Stimulated activated CD8-positive, alpha-beta memory T cell treated with anti-CD3 and anti-CD28 coated beads, Interleukin-2, amount 100 ng/mL, for 48 hours (primary cell): Measurements from ENCODE around the gene TICRR.
A peak's percentile ranks its signal among the peaks of the same experiment; 100 is the strongest.

Experiments used
- DNase-seq, 2 donors: peaks; one replicate each; pipeline ENCODE4 v3.0.0-alpha.2; 2020; ENCODE audit warnings: low read depth in 2 of 2

Gene TICRR

GRCh38 chr15:89654847-89655805 lies 79.9 kb downstream of the TICRR start, which contains the start of gene KIF7:
Gene KIF7 (minus strand): TSS chr15:89655467. CDS start chr15:89652930, 2,537 bp downstream.
- DNase-seq: peak in 1 of 2 donors; percentile 27

DNA sequence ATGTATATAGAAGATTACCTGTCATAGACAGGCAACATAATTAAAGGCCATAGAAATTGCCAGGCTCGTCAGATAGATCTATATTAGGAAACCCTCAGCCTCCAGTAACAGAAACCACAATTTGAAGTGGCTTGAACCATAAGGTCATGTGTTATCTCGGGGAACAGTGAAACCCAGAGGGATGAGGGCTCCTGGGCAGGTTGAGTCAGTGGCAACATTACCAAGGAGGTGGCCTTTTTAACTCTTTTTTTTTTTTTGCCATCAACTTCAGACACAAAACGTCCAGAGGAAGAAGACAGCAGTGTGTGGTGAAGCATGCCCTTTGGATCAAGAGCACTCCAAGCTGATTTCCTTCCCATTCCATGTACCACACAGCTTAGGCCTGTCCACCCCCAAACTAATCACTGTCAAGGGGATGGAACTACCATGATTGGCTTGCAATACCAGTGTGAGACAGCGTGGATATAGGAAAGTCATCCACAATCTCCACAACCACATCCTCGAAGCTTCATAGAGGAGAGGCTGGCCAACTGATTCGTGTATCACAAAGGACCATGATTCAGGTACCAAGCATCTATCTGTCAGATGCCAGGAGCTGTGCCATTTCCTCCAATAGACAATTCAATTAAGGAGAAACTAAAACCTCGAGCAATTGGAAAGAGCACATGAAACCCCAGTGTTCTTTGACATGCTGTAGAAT lies 81.0 kb downstream of the TICRR start:
- DNase-seq: no peak

GRCh38 chr15:89657686-89658200 lies 82.5 kb downstream of the TICRR start:
- no peak for DNase-seq

GRCh38 chr15:89659295-89659694 lies 84.0 kb downstream of the TICRR start:
- DNase-seq: no peak

DNA sequence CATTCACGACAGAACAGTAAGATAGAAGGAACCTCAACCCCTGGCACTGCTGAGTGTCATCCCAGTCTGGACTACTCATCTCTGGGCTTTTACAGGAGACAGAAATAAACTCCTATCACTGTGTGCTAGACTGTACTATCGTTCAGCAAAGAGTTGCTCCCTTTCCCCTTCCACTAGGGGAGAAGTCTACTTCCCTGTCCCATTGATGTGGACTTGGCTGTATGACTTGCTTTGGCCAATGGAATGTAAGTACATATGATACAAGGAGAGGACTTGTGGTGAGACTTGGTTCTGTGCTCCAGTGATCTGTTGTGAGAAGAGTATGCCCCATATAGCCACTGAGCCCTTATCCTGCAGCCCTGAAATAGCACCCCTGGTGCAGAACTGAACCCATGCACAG lies 85.3 kb downstream of the TICRR start:
- DNase-seq: no peak

- no peak for DNase-seq
These were observed 87.8 kb downstream of the TICRR start for GRCh38 chr15:89662893-89663626.

GRCh38 chr15:89664441-89665350 lies 89.4 kb downstream of the TICRR start:
- DNase-seq: no peak

DNA sequence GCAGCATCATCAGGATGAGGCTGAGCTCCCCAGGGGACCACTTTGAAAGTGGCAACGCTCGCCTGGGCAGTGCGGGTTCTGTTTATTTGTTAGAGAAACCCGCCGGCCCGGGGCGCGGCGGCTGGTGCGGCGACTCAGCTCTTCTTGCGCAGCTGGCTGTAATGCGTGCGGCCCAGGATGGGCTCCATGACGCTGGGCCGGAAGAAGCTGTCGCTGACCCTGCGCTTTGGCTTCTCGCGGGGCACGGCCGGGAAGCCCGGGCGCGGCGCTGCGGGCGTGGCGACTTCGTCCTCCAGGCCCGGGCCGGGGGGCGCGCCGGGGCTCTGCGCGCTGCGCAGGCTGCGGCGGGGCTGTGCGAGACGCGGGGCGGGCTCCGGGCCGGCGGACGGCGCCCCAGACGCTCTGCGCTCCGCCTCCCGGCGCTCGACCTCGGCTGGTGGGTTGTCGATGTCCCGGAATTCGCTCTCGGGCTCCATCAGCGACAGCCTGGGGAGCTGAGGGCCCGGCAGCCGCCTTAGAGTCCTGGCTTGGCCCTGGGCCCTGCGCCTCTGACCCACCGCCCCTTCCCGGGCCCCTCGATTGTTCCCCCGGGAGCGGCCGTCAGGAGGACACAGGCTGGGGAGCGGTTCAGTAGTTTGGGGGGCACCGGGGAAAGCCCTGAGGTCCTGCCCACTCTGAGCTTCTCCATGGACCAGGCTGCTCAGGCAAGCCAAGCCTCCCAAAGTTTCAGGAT lies 90.3 kb downstream of the TICRR start:
- DNase-seq: no peak

- DNase-seq: no peak
These were observed 91.1 kb downstream of the TICRR start for GRCh38 chr15:89666184-89666857.

DNA sequence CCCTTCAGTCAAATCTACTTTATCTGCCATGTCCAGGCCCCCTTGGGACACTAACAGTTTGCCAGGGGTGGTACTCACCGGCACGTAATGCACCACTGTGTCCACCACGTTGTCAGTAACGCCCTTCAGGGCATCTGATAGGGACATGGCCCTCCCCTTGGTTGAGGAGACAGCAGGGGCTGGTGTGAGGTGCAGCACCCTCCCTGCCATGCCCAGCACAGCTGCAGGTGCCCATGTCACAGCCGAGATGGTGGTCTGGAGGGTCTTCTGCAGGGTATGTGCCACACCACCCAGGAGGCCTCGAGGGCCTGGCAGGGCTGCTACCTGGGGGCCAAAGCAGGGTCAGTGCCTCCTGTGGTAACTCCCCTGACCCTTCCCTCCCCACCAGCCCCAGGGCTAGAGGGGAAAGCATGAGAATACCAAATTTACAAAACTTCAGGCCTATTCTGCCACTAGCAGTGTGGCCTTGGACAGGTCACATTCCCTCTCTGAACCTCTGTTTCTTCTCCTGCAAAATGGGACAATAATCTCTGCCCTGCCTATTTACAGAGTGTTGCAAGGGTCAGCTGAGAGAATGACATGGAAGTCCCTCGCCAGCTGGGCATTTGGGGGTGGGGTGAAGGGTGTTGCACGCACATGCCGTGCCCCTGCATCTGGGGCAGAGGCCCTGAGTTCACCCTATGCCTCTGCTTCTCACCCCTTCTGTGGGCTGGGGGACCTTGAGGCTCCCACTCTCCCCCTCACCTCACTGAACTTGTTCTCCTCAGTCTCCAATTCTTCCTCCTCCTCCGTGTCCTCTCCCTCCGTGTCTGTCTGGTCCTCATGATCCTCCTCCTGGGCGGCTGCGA lies 91.8 kb downstream of the TICRR start:
- DNase-seq: no peak

GRCh38 chr15:89667706-89667960 lies 92.4 kb downstream of the TICRR start:
- DNase-seq: no peak

GRCh38 chr15:89668171-89668570 lies 92.9 kb downstream of the TICRR start:
- DNase-seq: no peak

- no peak for DNase-seq
These were observed 94.1 kb downstream of the TICRR start for GRCh38 chr15:89669309-89669865.

GRCh38 chr15:89669941-89670340 lies 94.7 kb downstream of the TICRR start:
- DNase-seq: no peak

GRCh38 chr15:89670971-89671560 lies 95.8 kb downstream of the TICRR start:
- no peak for DNase-seq

GRCh38 chr15:89671687-89672086 lies 96.4 kb downstream of the TICRR start:
- no peak for DNase-seq

DNA sequence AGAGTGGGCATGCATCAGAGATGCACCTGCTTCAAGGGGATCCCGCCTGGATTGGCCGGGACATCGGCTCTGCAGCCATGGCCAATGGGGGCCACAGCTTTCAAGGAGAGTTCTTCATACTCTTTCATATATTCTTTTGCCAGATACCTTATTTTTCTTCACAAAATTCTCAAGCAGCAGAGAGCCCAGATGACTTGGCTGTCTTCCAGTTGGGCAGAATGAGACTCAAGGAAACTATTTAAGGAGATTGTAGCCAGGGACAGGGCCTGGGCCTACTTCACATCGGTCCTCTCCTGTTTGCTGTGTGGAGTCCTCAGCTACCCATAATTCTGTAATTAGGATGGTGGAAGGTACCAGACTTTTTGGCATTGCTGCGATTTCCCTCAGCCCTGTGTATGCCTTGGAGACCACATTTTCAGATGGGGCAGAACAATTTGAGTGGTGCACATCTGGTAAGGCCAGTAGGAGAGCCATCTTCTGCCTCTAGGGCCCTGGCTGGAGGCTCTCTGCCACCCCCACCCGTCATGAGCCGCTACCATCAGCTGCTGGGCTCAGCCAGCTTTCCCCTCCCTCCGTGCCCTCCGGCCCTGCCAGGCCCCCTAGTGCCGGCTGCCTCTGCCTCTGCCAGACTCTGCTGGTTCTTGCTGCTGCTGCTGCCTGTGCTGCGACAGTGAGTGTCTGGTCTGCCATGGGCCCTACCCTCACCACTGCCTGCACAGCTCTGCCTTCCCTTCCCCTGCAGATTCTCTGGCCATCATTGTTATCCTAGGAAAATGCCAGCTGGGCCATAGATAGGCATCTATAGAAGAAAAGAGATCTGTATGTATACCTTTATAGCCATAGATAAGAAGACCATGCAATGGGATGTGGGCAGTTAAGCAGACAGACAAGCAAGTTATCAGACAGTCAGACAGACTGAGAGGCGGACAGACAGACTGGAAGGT lies 97.2 kb downstream of the TICRR start:
- no peak for DNase-seq
